H9 (cell line): ENCODE data around the gene KCNMA1. TPM values are rescaled to one million over a fixed set of nuclear protein-coding genes. Genes with fewer than 3 reads are reported as not detected.
A peak's percentile ranks its signal among the peaks of the same experiment; 100 is the strongest.

Experiments used
- DNase-seq: peaks from one replicate; pipeline ENCODE4 v3.0.0-alpha.2; 2017
- H2AFZ ChIP-seq: one replicate; pipeline ENCODE4 v1.6.1; 2013; ENCODE audit warnings: mild to moderate bottlenecking, low read length, control low read depth, moderate library complexity
- H2AK5ac ChIP-seq: 2 replicates; pipeline ENCODE4 v1.6.1; 2013; ENCODE audit warnings: low read length, control low read depth, mixed read lengths; ENCODE audit not compliant: insufficient read length
- H2BK120ac ChIP-seq: one replicate; pipeline ENCODE4 v1.6.1; 2013; ENCODE audit warnings: low read depth, mild to moderate bottlenecking, low read length, control low read depth, inconsistent platforms; ENCODE audit not compliant: poor library complexity, severe bottlenecking
- H2BK12ac ChIP-seq: 2 replicates; pipeline ENCODE4 v1.6.1; 2013; ENCODE audit warnings: low read length, control low read depth, mixed read lengths, low read depth; ENCODE audit not compliant: insufficient read length
- H2BK15ac ChIP-seq: 2 replicates; pipeline ENCODE4 v1.6.1; 2013; ENCODE audit warnings: low read depth, low read length, control low read depth
- H2BK20ac ChIP-seq: one replicate; pipeline ENCODE4 v1.6.1; 2013; ENCODE audit warnings: low read depth, mild to moderate bottlenecking, low read length, control low read depth, inconsistent platforms; ENCODE audit not compliant: poor library complexity, severe bottlenecking
- H2BK5ac ChIP-seq: 2 replicates; pipeline ENCODE4 v1.6.1; 2013; ENCODE audit warnings: low read length, control low read depth, mixed read lengths; ENCODE audit not compliant: insufficient read length
- H3K14ac ChIP-seq: 2 replicates; pipeline ENCODE4 v1.6.1; 2013; ENCODE audit warnings: low read length, control low read depth; ENCODE audit not compliant: insufficient read depth
- H3K18ac ChIP-seq: 2 replicates; pipeline ENCODE4 v1.6.1; 2013; ENCODE audit warnings: low read depth, mild to moderate bottlenecking, mixed read lengths, low read length, control low read depth; ENCODE audit not compliant: insufficient read length
- H3K23ac ChIP-seq: 2 replicates; pipeline ENCODE4 v1.6.1; 2013; ENCODE audit warnings: low read length, control low read depth, mixed read lengths, low read depth; ENCODE audit not compliant: insufficient read length
- H3K23me2 ChIP-seq: 2 replicates; pipeline ENCODE4 v1.6.1; 2013; ENCODE audit warnings: low read depth, mild to moderate bottlenecking, mixed read lengths, low read length, control low read depth; ENCODE audit not compliant: insufficient read length, poor library complexity, severe bottlenecking
- H3K27ac ChIP-seq: 2 replicates; pipeline ENCODE4 v1.5.1; 2013; ENCODE audit warnings: low read length, control low read depth, mixed read lengths, low read depth; ENCODE audit not compliant: insufficient read length
- H3K27me3 ChIP-seq: 2 replicates; pipeline ENCODE4 v1.6.1; 2013; ENCODE audit warnings: low read length, control low read depth, inconsistent platforms; ENCODE audit not compliant: insufficient read depth
- H3K4ac ChIP-seq: 2 replicates; pipeline ENCODE4 v1.6.1; 2013; ENCODE audit warnings: low read depth, mild to moderate bottlenecking, control low read depth, inconsistent platforms, low read length, moderate library complexity
- H3K4me1 ChIP-seq: 2 replicates; pipeline ENCODE4 v1.6.1; 2013; ENCODE audit warnings: low read length, control low read depth, inconsistent platforms; ENCODE audit not compliant: insufficient read depth
- H3K4me2 ChIP-seq: 2 replicates; pipeline ENCODE4 v1.6.1; 2013; ENCODE audit warnings: low read length, control low read depth, mixed read lengths; ENCODE audit not compliant: insufficient read length, insufficient read depth
- H3K56ac ChIP-seq: 2 replicates; pipeline ENCODE4 v1.6.1; 2013; ENCODE audit warnings: low read depth, mild to moderate bottlenecking, mixed read lengths, low read length, control low read depth; ENCODE audit not compliant: insufficient read length
- H3K79me1 ChIP-seq: 2 replicates; pipeline ENCODE4 v1.6.1; 2013; ENCODE audit warnings: low read depth, mild to moderate bottlenecking, moderate library complexity, low read length, control low read depth, inconsistent platforms; ENCODE audit not compliant: insufficient read depth, poor library complexity, severe bottlenecking
- H3K79me2 ChIP-seq: 2 replicates; pipeline ENCODE4 v1.6.1; 2013; ENCODE audit warnings: low read length, control low read depth, inconsistent platforms; ENCODE audit not compliant: insufficient read depth
- H3K9ac ChIP-seq: 2 replicates; pipeline ENCODE4 v1.6.1; 2013; ENCODE audit warnings: low read length, control low read depth, mixed read lengths; ENCODE audit not compliant: insufficient read length; ENCODE audit errors: extremely low read depth
- H3K9me3 ChIP-seq: one replicate; pipeline ENCODE4 v1.6.1; 2013; ENCODE audit warnings: low read depth, low read length, inconsistent platforms; ENCODE audit not compliant: control insufficient read depth
- H3T11ph ChIP-seq: one replicate; pipeline ENCODE4 v1.6.1; 2013; ENCODE audit warnings: mild to moderate bottlenecking, low read length, control low read depth, inconsistent platforms
- H4K20me1 ChIP-seq: one replicate; pipeline ENCODE4 v1.6.1; 2013; ENCODE audit not compliant: control insufficient read depth, insufficient read length, insufficient read depth
- H4K5ac ChIP-seq: 2 replicates; pipeline ENCODE4 v1.6.1; 2013; ENCODE audit warnings: low read depth, mild to moderate bottlenecking, mixed read lengths, low read length, control low read depth; ENCODE audit not compliant: insufficient read length
- H4K8ac ChIP-seq: replicated peaks from 2 replicates; pipeline ENCODE4 v1.6.1; 2013; ENCODE audit warnings: low read length, control low read depth, mixed read lengths, low read depth; ENCODE audit not compliant: insufficient read length
- H4K91ac ChIP-seq: 2 replicates; pipeline ENCODE4 v1.6.1; 2013; ENCODE audit warnings: low read depth, mild to moderate bottlenecking, moderate library complexity, mixed read lengths, low read length, control low read depth; ENCODE audit not compliant: insufficient read length
- H3K27ac Mint-ChIP-seq, 3 experiments: 2 replicates in 2 of 3; 3 replicates in 1 of 3; pipeline ENCODE4 v1.8.0; 2020 to 2021; ENCODE audit warnings: mixed read lengths in 3 of 3, mild to moderate bottlenecking in 1 of 3, moderate library complexity in 1 of 3
- H3K27me3 Mint-ChIP-seq: 2 replicates; pipeline ENCODE4 v1.8.0; 2021; ENCODE audit warnings: low read depth, mild to moderate bottlenecking, moderate library complexity, mixed read lengths
- H3K36me3 Mint-ChIP-seq, 3 experiments: 2 replicates in 2 of 3; 3 replicates in 1 of 3; pipeline ENCODE4 v1.8.0; 2020 to 2021; ENCODE audit warnings: low read depth in 3 of 3, mixed read lengths in 3 of 3; ENCODE audit not compliant: insufficient read depth in 1 of 3
- H3K4me1 Mint-ChIP-seq, 2 experiments: 2 replicates each; pipeline ENCODE4 v1.8.0; 2020; ENCODE audit warnings: mixed read lengths in 2 of 2
- H3K4me3 Mint-ChIP-seq, 2 experiments: 2 replicates in 1 of 2; 3 replicates in 1 of 2; pipeline ENCODE4 v1.8.0; 2020 to 2021; ENCODE audit warnings: mild to moderate bottlenecking in 2 of 2, mixed read lengths in 2 of 2, moderate library complexity in 1 of 2
- H3K9me3 Mint-ChIP-seq, 2 experiments: 2 replicates in 1 of 2; 3 replicates in 1 of 2; pipeline ENCODE4 v1.8.0; 2020; ENCODE audit warnings: mild to moderate bottlenecking in 2 of 2, mixed read lengths in 2 of 2, moderate library complexity in 1 of 2
- CTCF ChIP-seq: fragments of 200-600 bp; sonication (generic); conservative IDR thresholded peaks from 3 replicates; pipeline ENCODE4 v1.8.0; 2021; ENCODE audit warnings: antibody characterized with exemption, mild to moderate bottlenecking
- WGBS: extraction: QIAGEN DNeasy Blood & Tissue Kit; methylation state at CpG from one replicate; pipeline ENCODE4 v1.1.7; 2013; ENCODE audit warnings: missing lambda C conversion rate, low lambda C conversion rate, mixed read lengths; ENCODE audit not compliant: insufficient read length; ENCODE audit errors: extremely low coverage; 5-methylcytosine and 5-hydroxymethylcytosine counted together
- total RNA-seq: library from RNA; stranded (reverse); gene quantifications from 2 replicates; pipeline ENCODE4 v1.2.1, GENCODE V29; 2021

The KCNMA1 gene
- total RNA-seq, 1 experiment from 2014 or later, result 2.0 TPM

GRCh38 chr10:77490534-77491314, 146.9 kb downstream of the KCNMA1 start:
- Histone ChIP-seq H3T11ph (no peak overlapping the region), H3K4me1 (no peaks in the 10 kb centered on the region), H3K27ac (no peak overlapping the region), H3K9me3 (no peaks in the 10 kb centered on the region), H3K18ac (no peak overlapping the region), H3K9ac (no peak overlapping the region), H3K23ac (no peak overlapping the region), H4K5ac (no peak overlapping the region), H3K79me1 (no peaks in the 10 kb centered on the region), H2BK12ac (no peak overlapping the region), H3K23me2 (no peaks in the 10 kb centered on the region), H2AK5ac (no peak overlapping the region), H3K56ac (no peak overlapping the region), H3K27me3 (no peaks in the 10 kb centered on the region), H2BK120ac (no peak overlapping the region), H3K14ac (no peak overlapping the region), H2AFZ (no peak overlapping the region), H4K91ac (no peak overlapping the region), H3K79me2 (no peaks in the 10 kb centered on the region), H3K4ac (no peak overlapping the region), H2BK15ac (no peak overlapping the region), H4K20me1 (no peaks in the 10 kb centered on the region), H3K4me2 (no peak overlapping the region), H2BK5ac (no peak overlapping the region), H4K8ac (no peak overlapping the region), H2BK20ac (no peak overlapping the region)
- no peak for DNase-seq
- H3K27me3 Mint-ChIP-seq, result peaks cover 2% of the 10 kb centered on the region
- H3K4me3 Mint-ChIP-seq, result no peak overlapping the region
- TF ChIP-seq CTCF, result no peak
- no peaks in the 10 kb centered on the region for H3K9me3 Mint-ChIP-seq
- no CpG with 5 or more reads among the region's 6 CpGs for WGBS
- peak overlapping the region in 1 of 3 experiments; percentile 22; a peak in 2 of 7 replicates for H3K27ac Mint-ChIP-seq
- H3K36me3 Mint-ChIP-seq, result no peaks in the 10 kb centered on the region
- 0 out of 4 replicates have a peak, but pooled peaks cover 0 to 6% of the 10 kb centered on the region in 2 experiments for H3K4me1 Mint-ChIP-seq
